Fibroblast of skin of left biceps (primary cell): ENCODE measurements around the gene PLTP.
"Not testable (repeated sequence)": the region's sequence is repeated elsewhere in the genome, so short reads cannot be mapped to it uniquely, and the experiment has no call there.

Source experiments
- DNase-seq, 2 experiments: peaks; one replicate each; pipeline ENCODE4 v3.0.0-alpha.2; 2013; ENCODE audit warnings: low read depth in 2 of 2

PLTP gene, protein sequence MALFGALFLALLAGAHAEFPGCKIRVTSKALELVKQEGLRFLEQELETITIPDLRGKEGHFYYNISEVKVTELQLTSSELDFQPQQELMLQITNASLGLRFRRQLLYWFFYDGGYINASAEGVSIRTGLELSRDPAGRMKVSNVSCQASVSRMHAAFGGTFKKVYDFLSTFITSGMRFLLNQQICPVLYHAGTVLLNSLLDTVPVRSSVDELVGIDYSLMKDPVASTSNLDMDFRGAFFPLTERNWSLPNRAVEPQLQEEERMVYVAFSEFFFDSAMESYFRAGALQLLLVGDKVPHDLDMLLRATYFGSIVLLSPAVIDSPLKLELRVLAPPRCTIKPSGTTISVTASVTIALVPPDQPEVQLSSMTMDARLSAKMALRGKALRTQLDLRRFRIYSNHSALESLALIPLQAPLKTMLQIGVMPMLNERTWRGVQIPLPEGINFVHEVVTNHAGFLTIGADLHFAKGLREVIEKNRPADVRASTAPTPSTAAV

DNA sequence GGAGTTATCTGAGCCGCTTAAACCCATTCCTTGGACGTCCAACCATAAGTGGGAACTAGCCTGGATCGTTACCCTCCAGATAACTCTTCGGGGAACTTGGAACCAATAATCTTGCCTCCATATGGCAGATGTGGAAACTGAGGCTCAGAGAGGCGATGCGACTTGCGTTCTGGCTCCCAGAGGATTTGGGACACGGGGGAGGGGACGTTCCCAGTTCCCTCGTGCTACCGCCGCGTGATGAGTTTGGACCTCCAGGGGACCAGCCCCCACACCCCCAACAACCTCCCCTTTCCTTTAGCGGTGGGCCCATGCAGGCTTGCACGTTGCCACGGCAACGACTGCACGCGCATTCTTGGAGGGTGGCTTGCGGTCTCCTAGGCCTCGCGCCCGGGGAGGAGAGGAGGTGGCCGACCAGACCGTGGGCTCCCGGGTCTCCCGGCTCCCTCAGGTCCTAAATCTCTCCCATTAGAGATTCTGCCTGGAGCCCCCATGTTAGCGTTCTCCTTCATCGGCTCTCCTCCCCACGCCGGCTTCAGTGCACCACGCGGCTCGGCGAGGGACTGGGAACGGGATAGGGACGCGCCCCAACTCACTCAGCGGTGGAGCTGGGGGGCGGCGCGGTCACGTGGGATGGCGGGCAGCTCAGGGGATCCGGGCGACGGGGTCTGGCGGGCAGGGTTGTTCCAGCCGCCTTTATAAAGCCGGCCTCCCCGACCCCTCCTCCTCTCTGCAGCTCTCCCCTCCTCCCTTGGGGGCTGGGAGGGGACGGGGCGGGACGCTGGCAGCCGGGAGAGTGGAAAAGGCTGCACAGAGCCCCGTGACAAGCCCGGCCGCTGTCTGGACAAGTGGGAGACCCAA lies at the start of gene PLTP:
PLTP (minus strand) TSS at position 670 of the 858 bp plus-strand sequence. CDS start 703 bp downstream, outside the sequence.
- DNase-seq, result no peak

DNA sequence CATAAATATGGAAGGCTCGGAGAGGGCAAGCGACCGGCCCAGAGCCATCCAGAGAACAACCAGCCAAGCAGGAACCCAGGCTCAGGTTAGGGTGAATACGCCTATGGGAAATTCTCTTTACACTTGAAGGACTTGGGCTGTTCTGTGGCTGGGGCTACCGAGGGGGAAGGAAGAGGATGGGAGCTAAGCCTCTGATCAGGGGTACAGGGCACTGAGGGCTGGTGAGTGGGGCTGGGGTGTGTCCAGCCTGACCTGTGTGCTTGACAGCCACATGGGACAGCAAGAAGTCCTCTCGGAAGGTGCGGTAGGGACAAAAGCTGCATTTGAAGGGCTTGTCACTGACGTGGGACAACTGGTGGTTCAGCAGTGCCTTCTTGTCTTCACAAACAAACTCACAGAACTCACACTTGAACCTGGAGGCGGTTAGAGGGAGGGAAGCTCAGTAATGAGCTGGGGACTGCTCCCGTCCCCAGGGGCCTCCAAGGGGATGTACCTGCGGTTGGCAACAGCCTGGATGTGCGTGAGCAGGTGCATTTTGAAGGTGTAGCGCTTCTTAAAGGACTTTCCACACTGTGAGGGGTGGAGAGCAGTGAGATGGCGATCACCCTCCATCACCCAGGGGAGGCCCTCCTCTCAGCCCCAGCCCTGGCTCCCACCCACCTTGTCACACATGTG lies 48.1 kb upstream of the PLTP start:
- DNase-seq, result no peak

DNA sequence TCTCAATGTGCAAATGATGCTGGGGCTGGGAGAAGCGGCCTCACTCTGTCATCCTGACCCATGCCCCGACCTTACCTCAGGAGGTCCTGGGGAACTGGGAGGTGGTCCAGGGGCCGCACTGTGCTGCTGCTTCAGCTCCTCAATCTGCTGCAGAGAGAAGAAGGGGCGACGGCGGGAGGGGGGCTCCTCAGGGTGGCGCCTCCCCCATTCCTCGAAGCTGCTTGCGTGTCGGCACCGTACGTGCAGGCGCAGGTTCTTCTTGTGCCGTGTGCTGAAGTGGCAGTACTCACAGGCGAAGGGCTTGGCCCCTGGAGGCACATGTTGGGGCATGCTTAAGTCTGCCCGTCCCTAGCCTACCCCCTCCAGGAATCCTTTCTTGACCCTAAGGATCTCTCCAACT lies 47.2 kb upstream of the PLTP start:
- DNase-seq, result no peak

DNA sequence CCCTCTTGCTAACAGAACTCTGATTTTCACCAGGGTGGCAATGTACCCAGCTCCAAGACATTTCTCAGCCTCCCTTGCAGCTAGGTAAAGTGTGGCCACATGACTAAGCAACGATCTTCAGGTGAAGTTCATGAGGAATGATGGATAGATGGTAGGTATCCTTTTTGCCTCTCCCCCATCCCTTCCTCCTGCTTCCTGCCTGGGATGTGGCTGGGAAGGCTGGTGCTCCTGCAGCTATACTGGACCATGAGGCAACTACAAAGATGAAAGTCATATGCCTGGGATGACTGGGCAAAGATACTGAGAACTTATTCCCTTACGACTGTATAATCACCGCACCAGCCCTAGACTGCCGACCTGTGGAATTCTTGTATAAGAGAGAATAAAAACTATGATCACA lies 46.6 kb upstream of the PLTP start:
- DNase-seq, result no peak

DNA sequence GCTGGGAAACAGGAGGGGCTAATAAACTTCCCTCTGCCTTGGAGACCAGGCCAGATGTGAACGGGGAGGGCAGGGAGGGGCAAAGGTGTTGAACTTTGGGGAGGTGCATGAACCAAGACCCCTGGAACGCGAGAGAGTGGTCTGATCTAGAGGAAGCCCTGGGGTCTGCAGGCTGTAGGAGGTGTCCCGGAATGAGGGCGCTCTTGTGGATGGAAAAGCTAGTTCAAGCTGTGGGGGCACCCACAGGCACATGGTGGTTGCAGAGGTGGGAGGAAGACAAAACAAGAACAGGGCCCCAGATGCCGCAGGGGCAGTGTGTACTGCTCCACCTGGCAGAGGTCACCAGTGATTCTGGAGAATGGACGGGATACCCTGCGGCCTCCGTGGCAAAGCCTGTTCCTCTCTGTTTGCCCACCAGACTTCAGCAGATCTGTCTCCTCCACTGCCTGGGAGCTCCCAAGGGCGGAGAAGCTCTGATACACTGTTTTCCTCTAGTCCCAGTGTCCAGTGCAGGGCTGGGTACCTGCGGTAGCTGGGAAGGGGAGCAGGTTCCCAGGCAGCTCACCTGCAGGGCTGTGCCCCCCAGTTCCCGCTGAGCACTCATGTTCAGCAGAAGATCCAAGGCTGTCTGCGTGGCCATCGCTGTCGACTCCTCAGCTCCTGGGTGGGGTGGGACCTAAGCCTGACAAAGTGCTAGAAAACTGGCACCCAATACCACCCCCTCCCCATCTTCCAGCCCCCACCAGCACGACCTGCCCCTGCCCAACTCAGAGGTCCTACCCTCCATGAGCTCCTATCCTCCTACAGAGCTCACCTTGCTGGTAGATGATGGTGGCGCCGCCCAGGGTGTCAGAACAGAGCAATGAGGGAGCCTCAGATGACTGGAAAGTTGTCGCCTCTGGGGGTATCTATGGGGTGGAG lies 45.3 kb upstream of the PLTP start:
- DNase-seq, result no peak

DNA sequence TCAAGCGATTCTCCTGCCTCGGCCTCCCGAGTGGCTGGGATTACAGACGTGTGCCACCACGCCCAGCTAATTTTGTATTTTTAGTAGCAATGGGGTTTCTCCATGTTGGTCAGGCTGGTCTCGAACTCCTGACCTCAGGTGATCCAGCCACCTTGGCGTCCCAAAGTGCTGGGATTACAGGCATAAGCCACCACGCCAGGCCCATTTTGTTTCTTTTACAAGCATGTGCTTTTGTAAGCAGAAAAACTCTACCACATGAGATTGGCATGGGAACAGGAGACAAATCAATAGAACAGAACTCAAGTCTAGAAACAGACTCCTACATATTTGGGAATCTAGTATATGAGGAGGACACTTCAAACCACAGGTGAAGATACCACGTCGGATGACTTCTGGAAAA lies 44.4 kb upstream of the PLTP start:
- not testable (repeated sequence) for DNase-seq

DNA sequence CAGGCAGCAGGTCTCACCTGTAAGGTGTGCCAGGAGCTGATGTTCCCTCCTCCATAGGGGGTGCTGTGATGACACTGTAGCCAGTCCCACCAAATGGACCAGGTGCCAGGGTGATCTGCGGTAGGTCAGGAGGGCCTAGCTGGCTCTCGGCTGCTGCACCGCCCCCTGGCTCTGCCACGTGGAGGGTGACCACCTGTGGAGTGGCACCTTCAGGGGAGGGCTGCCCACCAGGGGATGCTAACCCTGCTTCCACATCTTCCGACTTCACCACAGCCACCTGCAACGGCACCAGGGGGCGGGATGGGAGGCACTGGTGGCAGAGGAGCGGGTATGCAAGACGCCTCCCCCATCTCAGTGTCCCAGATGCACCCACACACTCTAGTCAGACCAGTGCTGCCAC lies 41.7 kb upstream of the PLTP start:
- DNase-seq, result no peak

DNA sequence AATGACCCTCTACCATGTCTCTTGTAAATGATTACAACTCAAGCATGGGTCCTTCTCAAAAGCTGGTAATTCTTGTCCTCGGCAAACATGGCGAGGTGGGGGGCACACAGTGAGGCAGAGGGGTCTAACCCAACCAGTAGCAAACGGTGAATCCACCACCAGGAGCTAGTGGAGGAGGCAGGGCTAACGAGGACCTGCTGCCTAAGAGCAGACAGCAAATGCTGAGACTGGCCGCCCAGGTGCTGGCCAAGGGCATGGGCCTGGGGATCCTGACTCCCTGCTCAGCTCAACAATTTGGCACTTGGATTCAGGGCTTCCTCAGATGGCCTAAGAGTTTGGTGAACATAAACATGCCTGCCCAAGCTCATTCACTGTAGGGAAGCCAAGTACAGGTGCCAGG lies 40.9 kb upstream of the PLTP start:
- no peak for DNase-seq

DNA sequence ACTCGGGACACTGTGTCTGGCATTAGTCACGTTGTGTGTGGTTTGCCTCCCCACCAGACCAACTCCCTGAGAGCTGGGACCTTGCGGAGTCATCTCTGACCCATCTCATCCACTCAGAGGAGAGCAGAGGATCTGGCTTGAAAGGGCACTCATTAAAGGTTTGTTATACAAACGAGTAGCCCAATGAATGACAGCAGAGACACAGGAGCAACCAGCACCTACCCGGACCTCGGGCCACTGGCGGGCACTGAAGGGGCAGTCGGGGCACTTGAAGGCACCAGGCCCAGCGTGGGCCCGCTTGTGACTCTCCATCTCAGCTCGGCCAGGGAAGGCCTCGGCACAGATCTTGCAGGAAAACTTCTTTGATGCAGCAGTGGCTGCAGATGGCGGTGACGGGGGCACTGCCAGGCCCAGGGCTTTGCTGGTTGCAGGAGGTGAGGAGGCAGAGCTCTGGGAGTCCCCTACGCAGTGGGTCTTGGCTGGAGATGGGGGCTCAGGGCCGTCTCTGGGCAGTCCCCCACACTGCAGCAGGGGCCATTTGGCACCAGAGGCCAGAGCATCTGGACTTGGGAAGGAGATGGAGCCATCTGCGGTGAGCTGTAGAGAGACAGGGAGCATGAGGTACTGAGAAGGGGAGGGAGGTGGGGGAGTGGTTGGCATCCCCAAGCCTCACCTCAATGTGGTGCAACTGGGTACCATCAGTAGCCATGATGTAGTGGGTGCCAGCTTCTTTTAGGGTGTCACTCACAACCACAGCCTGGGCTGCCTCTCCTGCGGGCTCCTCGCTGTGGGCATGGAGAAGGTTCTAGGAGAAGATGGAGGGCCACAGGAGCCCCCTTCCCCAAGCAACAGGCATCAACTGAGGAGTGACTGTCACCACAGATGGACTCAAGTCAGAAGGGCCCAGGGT lies 40.2 kb upstream of the PLTP start:
- DNase-seq, result no peak

DNA sequence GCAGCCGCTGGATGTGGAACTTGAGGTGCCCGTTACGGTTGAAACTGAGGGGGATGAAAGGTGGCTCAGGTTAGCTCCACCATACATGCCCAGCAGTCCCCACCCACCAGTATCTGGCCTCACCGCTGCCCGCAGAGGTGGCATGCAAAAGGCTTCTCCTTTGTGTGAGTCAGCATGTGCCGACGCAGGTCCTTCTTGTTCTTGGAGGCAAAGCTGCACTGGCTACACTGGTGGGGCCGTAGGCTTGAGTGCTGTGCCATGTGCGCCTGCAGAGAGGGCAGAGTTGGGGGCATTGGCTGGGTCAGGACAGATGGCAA lies 38.3 kb upstream of the PLTP start:
- DNase-seq, result no peak

DNA sequence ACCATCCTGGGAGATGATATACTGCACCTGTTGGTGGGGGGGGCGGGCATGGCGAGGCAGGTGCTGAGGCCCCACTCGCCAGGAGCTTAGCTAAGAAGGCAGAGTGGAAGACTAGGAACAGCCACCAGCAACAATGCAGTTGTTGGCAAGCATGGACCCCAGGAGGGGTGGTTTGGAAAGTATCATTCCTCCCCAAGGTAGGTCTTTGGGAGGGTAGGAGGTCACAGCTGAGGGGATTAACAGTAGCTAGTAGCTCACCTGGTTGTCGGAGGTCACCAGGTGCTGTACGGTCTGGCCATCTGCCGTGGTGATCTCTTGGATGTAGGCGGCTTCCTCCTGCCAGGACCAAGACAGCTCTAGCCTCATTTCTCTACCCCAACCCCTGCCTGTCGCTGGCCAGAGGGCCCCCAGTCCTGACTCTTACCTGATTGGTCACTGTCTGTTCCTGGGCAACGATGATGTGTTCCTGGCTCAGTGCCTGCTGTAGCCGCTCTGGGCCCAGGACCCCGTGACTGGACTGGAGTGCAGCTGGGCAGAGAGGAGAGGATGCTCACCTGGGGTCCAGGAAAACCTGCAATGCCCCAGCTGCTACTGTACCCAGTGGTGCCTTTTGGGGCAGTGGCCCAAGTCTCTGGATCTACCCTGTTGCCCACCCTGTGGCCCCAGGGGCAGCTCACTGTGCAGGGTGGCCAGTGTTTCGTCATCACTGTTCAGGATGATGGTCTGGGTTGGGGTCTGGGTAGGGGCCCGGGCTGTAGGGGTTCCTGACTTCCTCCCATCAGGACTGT lies 37.8 kb upstream of the PLTP start:
- no peak for DNase-seq

DNA sequence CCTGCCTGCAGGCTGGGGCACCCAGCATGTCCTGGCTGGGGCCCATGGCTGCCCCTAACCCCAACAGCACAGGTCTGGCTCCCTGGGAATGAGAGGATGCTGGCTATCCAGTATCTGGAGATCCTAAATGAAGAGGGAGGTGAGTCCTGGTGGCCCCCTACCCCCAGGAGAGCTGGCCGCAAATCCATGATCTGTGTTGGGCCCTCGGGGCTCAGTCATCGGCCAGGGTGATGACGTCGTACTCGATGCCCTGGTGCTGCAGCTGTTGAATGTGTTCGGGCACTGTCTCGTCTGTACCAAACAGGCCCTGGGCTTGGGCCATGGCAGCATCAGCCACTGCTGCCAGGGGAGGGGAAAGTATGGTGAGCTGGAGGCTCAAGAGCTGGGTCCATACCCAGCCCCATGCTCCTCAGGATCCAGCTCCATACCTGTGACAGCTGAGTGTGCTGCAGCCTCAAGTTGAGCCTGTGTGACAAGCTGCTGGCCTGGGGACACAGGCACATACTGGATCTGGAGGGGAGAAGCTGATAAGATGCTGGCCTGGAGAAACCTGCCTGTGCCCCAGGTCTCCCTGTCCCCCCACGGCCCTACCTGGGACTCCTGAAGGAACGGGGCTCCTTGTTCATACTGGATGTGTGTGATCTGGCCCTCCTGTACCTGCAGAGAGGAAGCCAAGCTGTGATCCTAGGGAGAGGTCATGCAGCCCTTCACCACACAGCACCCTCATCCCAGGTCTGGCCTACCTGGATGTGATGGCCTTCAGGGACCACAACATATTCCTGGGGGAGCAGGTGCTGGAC lies 37.0 kb upstream of the PLTP start:
- no peak for DNase-seq

DNA sequence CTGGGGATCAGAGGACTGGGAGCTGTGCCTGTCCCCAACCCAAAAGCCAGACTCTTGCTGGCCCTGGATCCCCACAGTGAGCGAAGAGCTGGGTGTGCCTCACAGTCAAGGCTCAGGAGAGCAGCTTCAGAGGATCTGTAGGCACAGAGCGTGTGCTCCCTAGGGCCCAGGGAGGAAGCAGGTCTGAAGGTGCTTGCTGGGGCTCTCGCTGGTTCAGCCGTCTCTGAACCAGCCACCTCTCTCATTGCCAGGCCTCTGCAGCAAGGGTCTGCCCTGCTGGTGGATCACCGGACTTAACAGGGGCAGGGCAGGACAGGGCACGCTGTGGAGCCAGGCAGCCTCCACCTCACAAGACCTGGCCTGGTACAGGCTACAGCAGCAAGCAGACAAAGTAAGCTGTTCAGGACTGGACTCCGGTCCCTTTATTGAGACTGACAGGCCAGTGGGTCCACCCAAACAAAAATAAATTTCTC lies 36.3 kb upstream of the PLTP start:
- DNase-seq, result no peak

DNA sequence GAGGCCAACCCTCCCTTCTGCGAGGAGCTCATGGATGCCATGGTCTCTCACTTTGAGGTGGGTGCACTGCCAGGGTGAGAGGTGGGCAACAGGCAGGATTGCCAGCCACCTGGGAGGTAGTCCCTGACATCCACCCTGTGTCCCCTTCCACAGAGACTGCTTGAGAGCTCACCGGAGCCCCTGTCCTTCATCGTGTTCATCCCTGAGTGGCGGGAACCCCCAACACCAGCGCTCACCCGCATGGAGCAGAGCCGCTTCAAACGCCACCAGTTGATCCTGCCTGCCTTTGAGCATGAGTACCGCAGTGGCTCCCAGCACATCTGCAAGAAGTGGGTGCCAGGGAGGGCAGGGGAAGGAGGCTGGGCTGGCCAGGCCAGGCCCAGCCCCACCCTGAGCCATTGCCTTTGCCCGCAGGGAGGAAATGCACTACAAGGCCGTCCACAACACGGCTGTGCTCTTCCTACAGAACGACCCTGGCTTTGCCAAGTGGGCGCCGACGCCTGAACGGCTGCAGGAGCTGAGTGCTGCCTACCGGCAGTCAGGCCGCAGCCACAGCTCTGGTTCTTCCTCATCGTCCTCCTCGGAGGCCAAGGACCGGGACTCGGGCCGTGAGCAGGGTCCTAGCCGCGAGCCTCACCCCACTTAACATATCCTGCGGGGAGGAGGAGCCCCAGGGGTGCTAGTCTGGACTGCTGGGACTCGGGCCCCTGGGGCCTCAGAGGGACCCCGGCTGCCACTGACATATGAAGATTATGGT lies 35.3 kb upstream of the PLTP start:
- DNase-seq, result no peak

DNA sequence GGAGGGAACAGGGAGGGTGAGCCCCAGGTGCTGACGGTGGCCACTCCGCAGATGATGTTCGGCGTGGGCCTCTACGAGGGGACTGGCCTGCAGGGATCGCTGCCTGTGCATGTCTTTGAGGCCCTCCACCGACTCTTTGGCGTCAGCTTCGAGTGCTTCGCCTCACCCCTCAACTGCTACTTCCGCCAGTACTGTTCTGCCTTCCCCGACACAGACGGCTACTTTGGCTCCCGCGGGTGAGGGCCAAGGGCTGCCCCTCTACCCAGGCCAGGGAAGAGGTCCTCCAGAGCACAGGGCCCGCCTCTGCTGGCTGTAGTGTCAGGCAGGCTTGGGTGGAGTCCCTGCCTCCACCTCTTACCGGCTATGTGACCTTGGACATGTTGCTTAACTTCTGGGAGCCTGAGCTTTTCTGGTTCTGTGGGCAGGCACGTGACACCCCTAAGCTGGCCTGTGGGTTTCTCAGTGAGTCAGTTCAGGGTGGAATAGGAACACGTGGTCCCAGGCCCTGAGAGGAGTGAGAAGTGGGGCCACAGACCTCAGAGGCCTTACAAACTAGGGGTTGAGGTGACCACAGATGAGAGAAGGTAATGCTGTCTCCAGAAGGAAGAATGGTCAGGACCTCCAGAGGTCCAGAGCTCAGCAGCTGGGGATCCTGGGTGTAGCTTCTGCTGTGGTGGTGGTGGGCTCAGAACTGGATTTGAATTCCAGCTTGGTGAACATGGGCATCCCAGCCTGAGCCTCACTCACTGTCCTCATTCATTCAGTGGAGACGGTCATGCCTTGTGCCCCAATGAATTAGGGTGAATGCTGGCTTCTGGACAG lies 34.4 kb upstream of the PLTP start:
- no peak for DNase-seq

DNA sequence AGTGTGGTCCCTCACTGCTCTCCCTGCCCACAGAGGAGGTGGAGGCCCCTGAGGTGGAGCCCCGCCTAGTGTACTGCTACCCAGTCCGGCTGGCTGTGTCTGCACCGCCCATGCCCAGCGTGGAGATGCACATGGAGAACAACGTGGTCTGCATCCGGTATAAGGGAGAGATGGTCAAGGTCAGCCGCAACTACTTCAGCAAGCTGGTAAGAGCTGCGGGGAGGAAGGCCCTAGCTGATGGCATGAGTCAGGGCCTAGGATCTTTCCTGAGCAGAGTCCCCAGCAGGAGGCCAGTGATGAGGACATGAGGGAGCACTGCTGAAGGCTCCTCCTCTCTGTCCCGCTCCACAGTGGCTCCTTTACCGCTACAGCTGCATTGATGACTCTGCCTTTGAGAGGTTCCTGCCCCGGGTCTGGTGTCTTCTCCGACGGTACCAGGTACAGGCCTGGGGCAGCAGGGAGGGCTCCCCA lies 33.8 kb upstream of the PLTP start:
- no peak for DNase-seq
